Measurements from ENCODE around the gene RNF14.
A peak's percentile ranks its signal among the peaks of the same experiment; 100 is the strongest.
"Not testable (repeated sequence)": the region's sequence is repeated elsewhere in the genome, so short reads cannot be mapped to it uniquely, and the experiment has no call there.

Gene RNF14, protein sequence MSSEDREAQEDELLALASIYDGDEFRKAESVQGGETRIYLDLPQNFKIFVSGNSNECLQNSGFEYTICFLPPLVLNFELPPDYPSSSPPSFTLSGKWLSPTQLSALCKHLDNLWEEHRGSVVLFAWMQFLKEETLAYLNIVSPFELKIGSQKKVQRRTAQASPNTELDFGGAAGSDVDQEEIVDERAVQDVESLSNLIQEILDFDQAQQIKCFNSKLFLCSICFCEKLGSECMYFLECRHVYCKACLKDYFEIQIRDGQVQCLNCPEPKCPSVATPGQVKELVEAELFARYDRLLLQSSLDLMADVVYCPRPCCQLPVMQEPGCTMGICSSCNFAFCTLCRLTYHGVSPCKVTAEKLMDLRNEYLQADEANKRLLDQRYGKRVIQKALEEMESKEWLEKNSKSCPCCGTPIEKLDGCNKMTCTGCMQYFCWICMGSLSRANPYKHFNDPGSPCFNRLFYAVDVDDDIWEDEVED

DNA sequence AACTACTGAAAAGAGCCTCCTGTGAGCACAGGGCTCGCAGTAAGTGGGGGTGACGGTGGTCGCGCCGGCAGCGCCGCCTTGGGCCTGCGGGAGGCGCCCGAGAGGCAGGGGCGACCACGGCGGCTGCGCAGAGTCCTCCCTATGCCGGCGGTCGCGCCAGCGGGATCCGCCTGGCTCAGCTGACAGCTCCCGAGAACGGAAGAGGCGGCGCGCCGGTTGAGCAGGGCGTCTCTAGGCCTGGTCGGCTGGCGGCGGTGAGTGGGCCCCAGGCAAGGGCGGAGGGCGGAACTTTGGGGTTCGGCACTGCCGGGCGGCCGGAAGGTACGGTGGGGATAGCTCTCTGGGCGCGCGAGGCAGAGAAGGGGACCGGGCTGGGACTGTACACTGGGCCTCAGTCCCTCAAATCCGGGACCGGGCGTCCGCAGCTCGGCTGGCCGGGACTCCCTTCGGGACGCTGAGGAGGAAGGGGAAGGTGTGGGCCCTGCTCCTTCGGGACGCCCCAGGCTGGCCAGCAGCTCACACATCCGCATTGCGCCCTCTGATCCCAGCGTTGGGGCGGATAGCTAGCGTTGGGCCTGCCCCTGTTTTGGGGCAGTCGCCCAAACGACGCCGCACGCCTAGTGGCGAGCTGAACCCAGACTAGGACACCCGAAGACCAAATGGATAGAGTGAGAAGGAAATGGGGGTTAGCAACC, at the start of gene RNF14:
TSS of gene RNF14 (plus strand) at position 192 of the 695 bp plus-strand sequence. CDS start 4,484 bp downstream, outside the sequence.
- H3K36me3 Mint-ChIP-seq: peaks cover 2 to 7% of the 10 kb centered on the region in 2 donors
- peak within 1 kb of the TSS; percentile 87 to 97 for H3K4me3 Mint-ChIP-seq
- H3K9me3 Mint-ChIP-seq: no peaks in the 10 kb centered on the region
- H3K27ac Mint-ChIP-seq: peak within 1 kb of the TSS; percentile 98
- H3K27me3 Mint-ChIP-seq: no peaks in the 10 kb centered on the region
- ATAC-seq (replicated peaks) (peak; percentile 92 to 95), DNase-seq (peak; percentile 94)
- peaks cover 24 to 43% of the 10 kb centered on the region in 2 donors for H3K4me1 Mint-ChIP-seq

DNA sequence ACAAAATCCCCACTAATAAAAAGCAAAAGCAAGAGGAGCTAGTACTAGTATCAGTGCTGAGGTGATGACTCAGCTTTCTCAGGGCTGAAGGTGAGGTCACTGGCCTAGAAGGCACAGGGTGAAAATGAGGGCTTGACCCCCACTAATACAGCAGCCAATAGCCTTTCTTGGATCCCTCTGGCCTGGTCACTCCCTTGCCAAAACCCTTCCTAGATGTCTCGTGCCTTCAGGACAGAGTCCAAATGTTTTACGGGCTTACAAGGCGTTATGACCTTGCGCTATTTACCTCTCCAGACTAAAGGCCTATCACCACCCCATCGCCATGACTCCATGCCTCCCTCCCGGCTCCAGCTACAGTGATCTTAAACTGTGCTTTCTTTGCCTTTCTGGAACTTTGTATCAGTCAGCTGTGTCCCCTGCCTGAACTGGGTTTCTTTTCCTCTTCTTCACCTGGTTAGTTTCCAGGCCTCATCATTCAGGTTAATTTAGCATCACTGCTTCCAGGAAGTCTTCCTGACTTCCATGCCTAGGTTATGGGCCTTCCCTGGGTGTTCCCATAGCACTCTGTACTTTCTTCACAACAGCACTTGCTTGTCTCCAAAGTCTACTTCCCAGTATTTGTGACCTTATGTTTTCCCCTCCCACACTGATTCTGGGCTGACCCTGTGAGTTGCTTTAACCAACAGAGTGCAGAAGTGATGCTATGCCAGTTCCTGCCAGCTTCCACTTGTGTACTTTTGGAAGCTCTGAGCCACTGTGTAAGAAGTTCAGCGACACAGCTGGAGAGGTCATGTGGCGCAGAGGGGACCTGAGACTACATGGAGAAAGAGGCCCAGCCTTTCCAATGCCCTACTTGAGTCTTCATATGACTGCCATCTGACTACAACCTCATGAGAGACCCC, 49.4 kb upstream of the RNF14 start:
- peaks cover 0 to 1% of the 10 kb centered on the region in 2 donors for H3K9me3 Mint-ChIP-seq
- no peak overlapping the region for H3K4me3 Mint-ChIP-seq
- H3K27ac Mint-ChIP-seq: no peak overlapping the region
- ATAC-seq (replicated peaks): no peak
- H3K4me1 Mint-ChIP-seq: peaks cover 23 to 30% of the 10 kb centered on the region in 2 donors
- DNase-seq: no peak
- H3K36me3 Mint-ChIP-seq: peaks cover 3 to 9% of the 10 kb centered on the region in 2 donors
- H3K27me3 Mint-ChIP-seq: peaks cover 0 to 6% of the 10 kb centered on the region in 2 donors

DNA sequence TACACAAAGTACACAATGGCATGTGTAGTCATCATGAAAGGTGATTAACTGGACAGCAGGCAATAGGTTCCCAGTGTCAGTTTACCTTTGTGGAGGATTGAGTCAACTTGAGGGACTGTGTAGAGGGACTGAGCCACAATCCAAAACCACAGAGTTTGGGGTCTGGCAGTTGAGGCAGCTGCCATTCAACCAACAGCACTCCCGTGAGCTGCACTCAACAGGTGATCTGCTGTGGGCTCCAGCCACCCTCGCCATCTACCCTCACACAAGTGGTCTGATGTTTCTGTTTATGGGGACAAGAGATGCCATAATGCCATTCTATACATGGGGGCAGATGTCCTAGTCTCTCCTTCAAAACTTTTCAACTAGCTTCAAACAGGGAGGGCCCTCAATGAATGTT, 48.1 kb upstream of the RNF14 start:
- Mint-ChIP-seq H3K36me3 (peaks cover 8 to 14% of the 10 kb centered on the region in 2 donors), H3K27ac (no peak overlapping the region), H3K4me1 (peaks cover 22 to 38% of the 10 kb centered on the region in 2 donors), H3K4me3 (no peak overlapping the region), H3K9me3 (peaks cover 0 to 1% of the 10 kb centered on the region in 2 donors), H3K27me3 (peaks cover 0 to 6% of the 10 kb centered on the region in 2 donors)
- ATAC-seq (replicated peaks) (no peak), DNase-seq (no peak)

DNA sequence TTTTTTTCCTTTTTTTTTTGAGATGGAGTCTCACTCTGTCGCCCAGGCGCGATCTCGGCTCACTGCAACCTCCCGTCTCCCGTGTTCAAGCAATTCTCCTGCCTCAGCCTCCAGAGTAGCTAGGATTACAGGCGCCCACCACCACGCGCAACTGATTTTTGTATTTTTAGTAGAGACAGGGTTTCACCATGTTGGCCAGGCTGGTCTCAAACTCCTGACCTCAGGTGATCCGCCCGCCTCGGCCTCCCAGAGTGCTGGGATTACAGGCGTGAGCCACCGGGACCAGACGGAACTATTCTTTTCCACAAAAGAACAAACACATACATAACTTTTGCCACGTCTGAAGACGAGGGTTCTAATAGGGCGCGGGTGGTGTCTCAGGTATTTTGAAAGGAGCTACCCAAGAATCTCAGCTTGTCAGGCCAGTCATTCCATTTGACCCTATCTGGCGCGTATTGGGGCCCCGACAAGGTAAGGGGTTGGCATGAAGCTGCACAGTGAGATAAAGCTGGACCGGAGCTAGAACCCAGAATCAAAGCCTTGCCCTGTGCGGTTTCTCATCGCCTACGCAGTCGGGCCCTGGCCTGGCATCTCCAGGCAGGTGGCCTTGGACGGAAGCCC, 46.0 kb upstream of the RNF14 start:
- H3K4me1 Mint-ChIP-seq: peaks cover 18 to 34% of the 10 kb centered on the region in 2 donors
- not testable (repeated sequence) for DNase-seq, H3K27me3 Mint-ChIP-seq, H3K9me3 Mint-ChIP-seq
- peak overlapping the region; percentile 88 to 95 for H3K4me3 Mint-ChIP-seq
- peak overlapping the region; percentile 97 for H3K27ac Mint-ChIP-seq
- H3K36me3 Mint-ChIP-seq: peaks cover 23 to 30% of the 10 kb centered on the region in 2 donors
- peak; percentile 22 to 25 for ATAC-seq (replicated peaks)

DNA sequence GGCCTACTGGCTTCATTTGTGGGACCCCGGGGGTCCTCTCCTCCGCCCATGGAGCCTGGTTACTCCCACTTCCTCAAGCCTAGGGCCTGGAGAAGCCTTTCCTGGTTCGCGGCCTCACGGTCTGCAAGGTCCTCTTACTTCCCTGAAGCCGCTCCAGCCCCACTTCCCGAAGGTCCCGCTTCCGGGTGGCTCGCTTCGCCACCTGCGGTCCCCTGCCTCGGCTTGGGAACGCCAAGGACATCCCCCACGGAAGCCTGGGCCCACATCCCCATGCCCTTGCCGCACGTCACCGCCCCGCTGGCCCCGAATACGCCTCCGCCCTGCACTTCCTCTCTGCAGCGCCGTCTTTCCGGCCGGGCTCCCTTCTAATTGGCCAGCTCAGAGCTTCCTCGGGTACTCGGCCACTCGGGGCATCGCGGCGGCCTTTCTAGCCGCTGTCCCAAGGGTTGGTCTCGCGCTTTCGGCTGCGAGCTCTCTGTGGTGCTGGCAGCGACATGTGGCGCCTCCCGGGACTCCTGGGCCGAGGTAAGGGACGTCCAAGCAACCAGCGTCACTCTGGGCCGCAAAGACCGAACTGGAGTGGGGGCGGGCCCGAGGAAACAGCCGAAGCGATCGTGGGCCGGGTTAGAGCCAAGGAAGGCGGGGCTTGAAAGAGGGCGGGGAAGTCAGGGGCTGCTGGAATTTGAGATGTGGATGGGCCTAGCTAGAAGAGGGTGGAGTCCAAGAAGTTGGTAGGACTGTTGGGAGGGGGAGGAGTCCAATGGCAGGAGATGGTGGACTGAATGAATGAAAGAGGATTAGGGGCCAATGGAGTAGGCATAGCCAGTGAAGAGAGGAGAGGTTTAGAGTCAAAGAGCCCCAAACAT, 45.2 kb upstream of the RNF14 start, which contains the start of gene DELE1:
TSS of gene DELE1 (plus strand) at position 424 of the 866 bp plus-strand sequence. CDS start at position 495, 71 bp downstream.
- Mint-ChIP-seq H3K36me3 (peaks cover 29 to 35% of the 10 kb centered on the region in 2 donors), H3K9me3 (peaks cover 0 to 1% of the 10 kb centered on the region in 2 donors), H3K4me3 (peak within 1 kb of the TSS; percentile 88 to 95), H3K4me1 (peaks cover 18 to 34% of the 10 kb centered on the region in 2 donors), H3K27ac (peak within 1 kb of the TSS; percentile 97), H3K27me3 (no peaks in the 10 kb centered on the region)
- ATAC-seq (replicated peaks): peak; percentile 94 to 96
- peak; percentile 90 for DNase-seq

DNA sequence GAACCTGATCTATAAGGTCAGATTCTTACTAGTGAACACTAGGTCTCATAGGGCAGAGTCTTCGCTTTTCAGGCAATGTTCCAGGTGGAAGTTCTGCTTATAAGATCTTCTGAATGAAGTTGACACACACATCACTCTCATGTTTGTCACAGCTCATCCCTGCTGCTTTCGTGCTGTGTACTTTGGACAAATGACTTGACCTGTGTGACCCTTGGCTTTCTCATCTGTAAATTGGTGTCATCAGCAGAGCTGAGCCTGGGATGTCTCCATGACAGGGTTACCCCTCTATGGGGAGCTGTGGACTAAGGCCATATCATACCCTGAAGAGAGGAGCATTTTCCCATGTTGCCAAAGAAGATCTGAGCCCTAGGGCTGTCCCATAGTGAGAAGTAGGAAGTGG, 42.5 kb upstream of the RNF14 start:
- H3K4me3 Mint-ChIP-seq: no peak overlapping the region
- H3K27ac Mint-ChIP-seq: no peak overlapping the region
- peaks cover 43 to 46% of the 10 kb centered on the region in 2 donors for H3K36me3 Mint-ChIP-seq
- no peaks in the 10 kb centered on the region for H3K27me3 Mint-ChIP-seq
- ATAC-seq (replicated peaks) (no peak), DNase-seq (no peak)
- H3K9me3 Mint-ChIP-seq: peaks cover 0 to 1% of the 10 kb centered on the region in 2 donors
- H3K4me1 Mint-ChIP-seq: peaks cover 11 to 27% of the 10 kb centered on the region in 2 donors

DNA sequence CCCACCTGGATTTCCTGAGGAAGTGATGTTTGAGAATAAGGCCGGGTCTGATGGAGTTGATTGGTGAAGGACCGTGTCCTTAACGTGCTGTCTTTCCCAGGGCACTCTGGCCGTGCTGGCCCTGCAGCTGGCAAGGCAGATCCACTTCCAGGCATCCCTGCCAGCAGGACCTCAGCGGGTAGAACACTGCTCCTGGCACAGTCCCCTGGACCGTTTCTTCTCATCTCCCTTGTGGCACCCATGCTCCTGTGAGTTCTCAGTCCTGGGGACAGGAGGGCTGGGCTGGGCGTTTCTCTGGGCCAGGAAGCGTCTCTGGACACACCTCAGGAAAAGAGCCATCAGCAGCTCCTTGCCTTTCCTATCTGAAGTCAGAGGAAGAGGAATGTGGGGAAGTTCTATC, 40.9 kb upstream of the RNF14 start:
- Mint-ChIP-seq H3K4me3 (no peak overlapping the region), H3K4me1 (peaks cover 11 to 23% of the 10 kb centered on the region in 2 donors), H3K27me3 (no peaks in the 10 kb centered on the region), H3K9me3 (peaks cover 0 to 1% of the 10 kb centered on the region in 2 donors), H3K36me3 (peaks cover 49 to 60% of the 10 kb centered on the region in 2 donors), H3K27ac (no peak overlapping the region)
- DNase-seq (no peak), ATAC-seq (replicated peaks) (no peak)

DNA sequence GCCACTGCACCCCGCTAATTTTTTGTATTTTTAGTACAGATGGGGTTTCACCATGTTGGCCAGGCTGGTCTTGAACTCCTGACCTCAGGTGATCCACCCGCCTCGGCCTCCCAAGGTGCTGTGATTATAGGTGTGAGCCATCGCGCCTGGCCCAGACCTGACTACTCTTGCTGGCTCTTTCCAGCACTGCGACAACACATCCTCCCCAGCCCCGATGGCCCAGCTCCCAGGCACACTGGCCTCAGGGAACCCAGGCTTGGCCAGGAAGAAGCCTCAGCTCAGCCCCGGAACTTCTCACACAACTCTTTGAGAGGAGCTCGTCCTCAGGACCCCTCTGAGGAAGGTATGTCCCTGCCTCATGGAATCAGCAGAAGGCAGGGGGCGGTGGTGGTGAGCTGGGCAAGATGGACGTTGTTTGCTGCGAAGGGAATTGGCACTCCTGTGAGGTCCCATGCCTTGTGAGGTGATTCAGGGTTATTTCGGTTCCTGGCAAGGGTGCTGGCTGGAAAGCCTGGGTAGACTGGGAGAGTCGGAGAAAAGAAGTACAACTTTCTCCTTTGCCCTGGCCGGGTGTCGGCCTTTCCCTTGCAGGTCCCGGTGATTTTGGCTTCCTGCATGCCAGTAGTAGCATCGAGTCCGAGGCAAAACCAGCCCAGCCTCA, 39.4 kb upstream of the RNF14 start:
- H3K27me3 Mint-ChIP-seq: no peaks in the 10 kb centered on the region
- no peak for ATAC-seq (replicated peaks)
- peaks cover 50 to 61% of the 10 kb centered on the region in 2 donors for H3K36me3 Mint-ChIP-seq
- no peaks in the 10 kb centered on the region for H3K9me3 Mint-ChIP-seq
- peaks cover 6 to 13% of the 10 kb centered on the region in 2 donors for H3K4me1 Mint-ChIP-seq
- no peak for DNase-seq
- H3K27ac Mint-ChIP-seq: no peak overlapping the region
- no peak overlapping the region for H3K4me3 Mint-ChIP-seq

DNA sequence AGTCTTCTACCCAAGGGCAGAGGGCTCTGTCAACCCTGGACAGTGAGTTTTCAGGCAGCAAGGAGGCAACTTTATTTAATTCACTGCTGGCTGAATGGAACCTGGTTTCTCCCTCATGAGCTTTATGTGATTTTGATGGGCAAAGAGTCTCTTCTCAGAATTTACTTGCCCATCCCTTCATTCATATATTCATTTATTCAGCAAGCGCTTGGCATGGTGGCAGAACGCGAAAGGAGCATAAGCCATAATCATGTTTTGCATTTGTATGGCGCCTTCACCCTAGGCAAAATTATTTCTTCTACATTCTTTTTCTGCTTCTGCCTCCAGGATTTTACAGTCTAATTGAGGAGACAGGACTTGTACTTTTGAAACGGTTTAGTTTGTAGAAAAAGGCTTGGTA, 37.2 kb upstream of the RNF14 start:
- Mint-ChIP-seq H3K27ac (no peak overlapping the region), H3K4me1 (peaks cover under 1 to 3% of the 10 kb centered on the region in 2 donors), H3K27me3 (no peaks in the 10 kb centered on the region), H3K36me3 (peaks cover 51 to 63% of the 10 kb centered on the region in 2 donors), H3K4me3 (no peak overlapping the region), H3K9me3 (no peaks in the 10 kb centered on the region)
- ATAC-seq (replicated peaks) (no peak), DNase-seq (no peak)

DNA sequence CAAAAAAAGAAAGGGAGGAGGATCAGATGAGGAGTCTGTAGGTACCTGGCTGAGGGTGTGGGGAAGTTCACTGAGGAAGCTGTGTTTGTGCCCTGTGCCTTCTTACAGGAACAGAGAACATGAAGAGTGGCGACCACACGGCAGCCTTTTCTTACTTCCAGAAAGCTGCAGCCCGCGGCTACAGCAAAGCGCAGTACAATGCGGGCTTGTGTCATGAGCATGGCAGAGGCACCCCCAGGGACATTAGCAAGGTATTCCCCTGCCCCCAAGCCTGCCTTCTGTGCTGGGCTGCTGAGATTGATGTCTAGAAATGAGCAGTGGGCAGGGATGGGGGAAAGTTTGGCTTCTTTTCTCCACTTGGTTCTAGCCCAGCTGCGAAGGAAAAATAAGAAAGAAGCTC, 35.8 kb upstream of the RNF14 start:
- no peak for ATAC-seq (replicated peaks)
- H3K4me1 Mint-ChIP-seq: no peaks in the 10 kb centered on the region
- H3K4me3 Mint-ChIP-seq: no peak overlapping the region
- DNase-seq: no peak
- H3K27me3 Mint-ChIP-seq: no peaks in the 10 kb centered on the region
- peaks cover 40 to 54% of the 10 kb centered on the region in 2 donors for H3K36me3 Mint-ChIP-seq
- no peaks in the 10 kb centered on the region for H3K9me3 Mint-ChIP-seq
- no peak overlapping the region for H3K27ac Mint-ChIP-seq

DNA sequence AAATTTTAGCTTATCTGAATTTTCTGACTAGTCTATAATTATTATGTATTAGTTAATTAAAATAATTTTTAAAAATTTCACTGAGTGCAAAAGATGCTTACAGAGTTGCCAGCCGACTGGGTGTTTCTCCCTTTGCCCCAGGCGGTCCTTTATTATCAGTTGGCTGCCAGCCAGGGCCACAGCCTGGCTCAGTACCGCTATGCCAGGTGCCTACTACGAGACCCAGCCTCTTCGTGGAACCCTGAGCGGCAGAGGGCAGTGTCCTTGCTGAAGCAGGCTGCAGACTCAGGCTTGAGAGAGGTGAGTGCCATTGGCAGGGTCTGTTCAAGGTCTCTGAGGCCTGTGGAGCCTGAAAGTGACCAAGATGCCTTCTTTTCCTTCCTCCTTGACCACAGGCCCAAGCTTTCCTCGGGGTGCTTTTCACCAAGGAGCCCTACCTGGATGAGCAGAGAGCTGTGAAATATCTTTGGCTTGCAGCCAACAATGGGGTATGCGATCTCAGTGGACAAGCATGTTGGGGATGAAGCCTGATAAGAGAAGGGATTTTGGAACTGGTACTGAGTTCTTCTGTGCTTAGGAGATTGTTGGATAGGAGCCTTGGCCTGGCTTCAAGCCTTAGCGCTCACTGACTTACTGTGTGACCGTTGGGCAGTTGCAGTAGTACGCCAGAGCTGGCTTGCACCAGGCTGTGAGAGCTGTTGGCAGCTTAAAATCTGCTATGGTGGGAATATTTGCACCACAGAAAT, 34.6 kb upstream of the RNF14 start:
- Mint-ChIP-seq H3K27ac (no peak overlapping the region), H3K27me3 (no peaks in the 10 kb centered on the region), H3K36me3 (peaks cover 34 to 48% of the 10 kb centered on the region in 2 donors), H3K9me3 (no peaks in the 10 kb centered on the region), H3K4me1 (no peaks in the 10 kb centered on the region), H3K4me3 (no peak overlapping the region)
- no peak for DNase-seq
- ATAC-seq (replicated peaks): no peak

DNA sequence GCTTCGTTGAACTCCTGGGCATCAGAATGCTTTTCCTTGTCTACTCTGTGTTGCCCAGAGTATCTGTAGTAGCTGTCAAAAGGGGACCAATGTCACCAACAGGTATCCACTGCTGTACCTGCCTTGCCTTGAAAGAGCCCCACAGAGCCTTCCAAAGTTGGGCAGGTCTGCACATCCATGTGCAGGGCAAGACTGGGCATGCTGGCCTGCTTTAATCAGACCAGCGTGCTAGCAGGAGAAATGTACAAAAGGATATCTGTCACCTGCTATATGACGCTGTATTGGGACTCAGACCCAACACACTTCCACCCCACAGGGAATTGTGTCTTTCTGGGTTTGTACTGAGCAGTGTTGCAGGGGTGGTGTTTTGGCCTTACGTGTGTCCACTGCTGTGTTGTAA, 33.4 kb upstream of the RNF14 start:
- H3K36me3 Mint-ChIP-seq: peaks cover 36 to 50% of the 10 kb centered on the region in 2 donors
- H3K27ac Mint-ChIP-seq: no peak overlapping the region
- no peaks in the 10 kb centered on the region for H3K9me3 Mint-ChIP-seq
- no peaks in the 10 kb centered on the region for H3K27me3 Mint-ChIP-seq
- H3K4me3 Mint-ChIP-seq: no peak overlapping the region
- peaks cover 0 to 1% of the 10 kb centered on the region in 2 donors for H3K4me1 Mint-ChIP-seq
- ATAC-seq (replicated peaks) (no peak), DNase-seq (no peak)
